Activated CD4-positive, CD25-positive, alpha-beta regulatory T cell treated with anti-CD3 and anti-CD28 coated beads, Interleukin-2, amount 50 U/mL, for 16 hours (primary cell): ENCODE data around the gene CYP8B1.

Experiments
- DNase-seq: peaks from one replicate; pipeline ENCODE4 v3.0.0-alpha.2; 2020; ENCODE audit warnings: low read depth, low spot score

CYP8B1 gene

GRCh38 chr3:42853739-42854302 lies 21.9 kb downstream of the CYP8B1 start:
- no peak for DNase-seq

- DNase-seq = no peak
These were observed 22.6 kb downstream of the CYP8B1 start for GRCh38 chr3:42853056-42853455.

GRCh38 chr3:42852441-42852840 lies 23.2 kb downstream of the CYP8B1 start:
- no peak for DNase-seq

GRCh38 chr3:42851228-42851834 lies 24.3 kb downstream of the CYP8B1 start:
- no peak for DNase-seq

GRCh38 chr3:42850263-42850662 lies 25.4 kb downstream of the CYP8B1 start:
- DNase-seq = no peak

- no peak for DNase-seq
These were observed 26.7 kb downstream of the CYP8B1 start for GRCh38 chr3:42849017-42849416.

- DNase-seq = no peak
These were observed 27.9 kb downstream of the CYP8B1 start for GRCh38 chr3:42847731-42848130.

GRCh38 chr3:42846685-42847522 lies 28.8 kb downstream of the CYP8B1 start:
- no peak for DNase-seq

- no peak for DNase-seq
These were observed 30.9 kb downstream of the CYP8B1 start for GRCh38 chr3:42844815-42845214.

- DNase-seq = no peak
These were observed 31.3 kb downstream of the CYP8B1 start for GRCh38 chr3:42844412-42844713.

- DNase-seq = no peak
These were observed 31.8 kb downstream of the CYP8B1 start for GRCh38 chr3:42843713-42844411.

GRCh38 chr3:42841332-42841731 lies 34.3 kb downstream of the CYP8B1 start:
- no peak for DNase-seq

- DNase-seq = no peak
These were observed 36.1 kb downstream of the CYP8B1 start for GRCh38 chr3:42839616-42840015.

GRCh38 chr3:42838571-42838970 lies 37.1 kb downstream of the CYP8B1 start:
- DNase-seq = no peak

GRCh38 chr3:42836150-42837123 lies 39.2 kb downstream of the CYP8B1 start:
- DNase-seq = no peak

- DNase-seq = peak; percentile 44
These were observed 44.4 kb downstream of the CYP8B1 start for GRCh38 chr3:42831321-42831713.

GRCh38 chr3:42830437-42831320 lies 45.0 kb downstream of the CYP8B1 start:
- no peak for DNase-seq

GRCh38 chr3:42829628-42830436 lies 45.8 kb downstream of the CYP8B1 start:
- no peak for DNase-seq

- no peak for DNase-seq
These were observed 46.5 kb downstream of the CYP8B1 start for GRCh38 chr3:42829083-42829627.
